Lower leg skin (tissue), 3 donors: ENCODE measurements around the gene COPZ2.

Experiments used
- CTCF ChIP-seq, 3 donors: fragments of 450-650 bp; IDR thresholded peaks; one replicate each; pipeline ENCODE4 v1.5.1; 2016; ENCODE audit warnings: antibody characterized with exemption in 3 of 3, mild to moderate bottlenecking in 3 of 3, moderate library complexity in 2 of 3
- POLR2A ChIP-seq, 2 donors: fragments of 450-650 bp; IDR thresholded peaks; one replicate each; pipeline ENCODE4 v1.6.1; 2016 to 2017; ENCODE audit warnings: antibody characterized with exemption in 2 of 2, mild to moderate bottlenecking in 1 of 2, moderate library complexity in 1 of 2

- no peak for TF ChIP-seq POLR2A (IDR thresholded peaks at IDR 0.05)
- no peak for TF ChIP-seq CTCF (IDR thresholded peaks at IDR 0.05)
Observed at GRCh38 chr17:48066656-48067055, 29.1 kb upstream of the COPZ2 start.
